Astrocyte (in vitro differentiated cells and primary cell): ENCODE results near the gene DPP8. TPM values are rescaled to one million over a fixed set of nuclear protein-coding genes. Genes with fewer than 3 reads are reported as not detected.

Experiments
- DNase-seq: peaks from one replicate; pipeline ENCODE4 v3.0.0-alpha.2; 2010; ENCODE audit warnings: low read depth
- FAIRE-seq: peaks from 2 replicates; lab custom pipeline; 2011; peaks lifted over from hg19 to GRCh38; lab: Jason Lieb, UNC
- H2AFZ ChIP-seq: 2 replicates; pipeline ENCODE4 v1.6.0; 2012; ENCODE audit warnings: low read depth, low read length, inconsistent platforms
- H3K27ac ChIP-seq: 2 replicates; pipeline ENCODE4 v1.5.1; 2011; ENCODE audit warnings: low read depth, low read length, inconsistent platforms
- H3K27me3 ChIP-seq: 2 replicates; pipeline ENCODE4 v1.6.0; 2011; ENCODE audit warnings: low read length, inconsistent platforms; ENCODE audit not compliant: insufficient read depth
- H3K36me3 ChIP-seq: 2 replicates; pipeline ENCODE4 v1.5.1; 2011; ENCODE audit warnings: low read length, inconsistent platforms; ENCODE audit not compliant: insufficient read depth
- H3K4me1 ChIP-seq: 2 replicates; pipeline ENCODE4 v1.5.1; 2011; ENCODE audit warnings: low read length, inconsistent platforms; ENCODE audit not compliant: insufficient read depth
- H3K4me2 ChIP-seq: 2 replicates; pipeline ENCODE4 v1.6.0; 2012; ENCODE audit warnings: low read length, inconsistent platforms
- H3K4me3 ChIP-seq: 2 replicates; pipeline ENCODE4 v1.5.1; 2011; ENCODE audit warnings: low read depth, mild to moderate bottlenecking, low read length, inconsistent platforms; ENCODE audit not compliant: insufficient read depth
- H3K79me2 ChIP-seq: 2 replicates; pipeline ENCODE4 v1.6.0; 2012; ENCODE audit warnings: mild to moderate bottlenecking, low read length, inconsistent platforms; ENCODE audit not compliant: insufficient read depth
- H3K9ac ChIP-seq: 2 replicates; pipeline ENCODE4 v1.6.0; 2012; ENCODE audit warnings: mild to moderate bottlenecking, low read length, inconsistent platforms
- H3K9me3 ChIP-seq: 2 replicates; pipeline ENCODE4 v1.5.1; 2012; ENCODE audit warnings: low read depth, mild to moderate bottlenecking, low read length, inconsistent platforms; ENCODE audit not compliant: insufficient read depth
- H4K20me1 ChIP-seq: 2 replicates; pipeline ENCODE4 v1.6.0; 2012; ENCODE audit warnings: low read length, inconsistent platforms; ENCODE audit not compliant: insufficient read depth
- H3K27ac Mint-ChIP-seq: one replicate; pipeline ENCODE4 v1.8.0; 2021; ENCODE audit warnings: mild to moderate bottlenecking, mixed read lengths; ENCODE audit not compliant: unreplicated experiment
- H3K27me3 Mint-ChIP-seq: one replicate; pipeline ENCODE4 v1.8.0; 2021; ENCODE audit warnings: low read depth, mixed read lengths; ENCODE audit not compliant: unreplicated experiment
- H3K36me3 Mint-ChIP-seq: one replicate; pipeline ENCODE4 v1.8.0; 2021; ENCODE audit warnings: low read depth, mixed read lengths; ENCODE audit not compliant: unreplicated experiment
- H3K4me1 Mint-ChIP-seq: one replicate; pipeline ENCODE4 v1.8.0; 2021; ENCODE audit warnings: low read depth, mixed read lengths; ENCODE audit not compliant: unreplicated experiment
- H3K4me3 Mint-ChIP-seq: one replicate; pipeline ENCODE4 v1.8.0; 2021; ENCODE audit warnings: mild to moderate bottlenecking, moderate library complexity, mixed read lengths; ENCODE audit not compliant: unreplicated experiment
- H3K9me3 Mint-ChIP-seq: one replicate; pipeline ENCODE4 v1.8.0; 2021; ENCODE audit warnings: mild to moderate bottlenecking, mixed read lengths; ENCODE audit not compliant: unreplicated experiment
- CTCF ChIP-seq: IDR thresholded peaks from 2 replicates; pipeline ENCODE4 v1.5.1; 2011; ENCODE audit warnings: low read depth, mild to moderate bottlenecking, inconsistent platforms, low read length, moderate library complexity; ENCODE audit not compliant: insufficient read depth
- EZH2 ChIP-seq: IDR thresholded peaks from 2 replicates; pipeline ENCODE4 v1.6.1; 2012; ENCODE audit warnings: mild to moderate bottlenecking, low read length, inconsistent platforms; ENCODE audit not compliant: insufficient read depth
- total RNA-seq: library from RNA; stranded (reverse); gene quantifications from 2 replicates; pipeline ENCODE4 v1.2.1, GENCODE V29; 2021

The DPP8 gene
- total RNA-seq, 1 donor from 2014 or later, result 29.5 TPM

- FAIRE-seq (no peak), DNase-seq (no peak)
- no peaks in the 10 kb centered on the region for H3K9me3 Mint-ChIP-seq
- no peak for TF ChIP-seq EZH2
- TF ChIP-seq CTCF, result no peak
- peaks cover 13% of the 10 kb centered on the region for H3K27me3 Mint-ChIP-seq
- Histone ChIP-seq H3K27me3 (no peaks in the 10 kb centered on the region), H3K9ac (peak overlapping the region; percentile 55), H3K27ac (no peak overlapping the region), H3K79me2 (no peaks in the 10 kb centered on the region), H3K36me3 (no peaks in the 10 kb centered on the region), H2AFZ (peak overlapping the region; percentile 62), H3K4me2 (peak overlapping the region; percentile 81), H4K20me1 (no peaks in the 10 kb centered on the region), H3K9me3 (no peaks in the 10 kb centered on the region), H3K4me1 (peaks cover 24% of the 10 kb centered on the region), H3K4me3 (no peak overlapping the region)
- H3K4me3 Mint-ChIP-seq, result peak overlapping the region; percentile 94
- H3K4me1 Mint-ChIP-seq, result peaks cover 22% of the 10 kb centered on the region
- peak overlapping the region; percentile 98 for H3K27ac Mint-ChIP-seq
- H3K36me3 Mint-ChIP-seq, result peaks cover 10% of the 10 kb centered on the region
These were observed 94.1 kb downstream of the DPP8 start for GRCh38 chr15:65423150-65423975.

GRCh38 chr15:65421360-65422215 is 95.9 kb downstream of the DPP8 start:
- no peaks in the 10 kb centered on the region for H3K9me3 ChIP-seq
- peak overlapping the region; percentile 38 for H3K27ac ChIP-seq
- Mint-ChIP-seq H3K9me3 (no peaks in the 10 kb centered on the region), H3K27me3 (peaks cover 13% of the 10 kb centered on the region), H3K4me3 (peak overlapping the region; percentile 100), H3K36me3 (peaks cover 10% of the 10 kb centered on the region), H3K4me1 (peaks cover 33% of the 10 kb centered on the region), H3K27ac (peak overlapping the region; percentile 100)
- H3K9ac ChIP-seq, result peak overlapping the region; percentile 73
- no peaks in the 10 kb centered on the region for H3K36me3 ChIP-seq
- no peaks in the 10 kb centered on the region for H4K20me1 ChIP-seq
- no peaks in the 10 kb centered on the region for H3K79me2 ChIP-seq
- DNase-seq (peak; percentile 79), FAIRE-seq (no peak)
- H3K4me3 ChIP-seq, result peak overlapping the region; percentile 67
- peaks cover 32% of the 10 kb centered on the region for H3K4me1 ChIP-seq
- H2AFZ ChIP-seq, result peak overlapping the region; percentile 78
- H3K27me3 ChIP-seq, result no peaks in the 10 kb centered on the region
- peak; percentile 30 for TF ChIP-seq EZH2
- TF ChIP-seq CTCF, result no peak
- peak overlapping the region; percentile 97 for H3K4me2 ChIP-seq
